RPMI7951 (cell line): ENCODE data around the gene RHBG. TPM values are rescaled to one million over a fixed set of nuclear protein-coding genes. Genes with fewer than 3 reads are reported as not detected.
"Not testable (repeated sequence)": the region's sequence is repeated elsewhere in the genome, so short reads cannot be mapped to it uniquely, and the experiment has no call there.

Experiments used
- DNase-seq: peaks from one replicate; pipeline ENCODE4 v3.0.0-alpha.2; 2012; ENCODE audit warnings: low read depth
- total RNA-seq: library from RNA; depleted of rRNA; stranded (reverse); fragments of >200 nt; shearing (Covaris generic); gene quantifications from 2 replicates; pipeline ENCODE4 v1.2.3, GENCODE V29; 2014

Gene RHBG
- total RNA-seq, 1 experiment from 2014 or later, result not detected

GRCh38 chr1:156359973-156360372 is 9.0 kb upstream of the RHBG start:
- peak; percentile 39 for DNase-seq

- DNase-seq, result no peak
Measured at GRCh38 chr1:156360534-156360933, 8.5 kb upstream of the RHBG start.

- no peak for DNase-seq
Measured at GRCh38 chr1:156365754-156366153, 3.3 kb upstream of the RHBG start.

GRCh38 chr1:156366378-156367166 is 2.4 kb upstream of the RHBG start:
- no peak for DNase-seq

GRCh38 chr1:156367383-156368156 is 1.4 kb upstream of the RHBG start:
- no peak for DNase-seq

- DNase-seq, result no peak
Measured at GRCh38 chr1:156368157-156368658, 803 bp upstream of the RHBG start.

- DNase-seq, result not testable (repeated sequence)
Measured at GRCh38 chr1:156369685-156370286, 775 bp downstream of the RHBG start.

- peak; percentile 46 for DNase-seq
Measured at GRCh38 chr1:156371553-156372264, 2.7 kb downstream of the RHBG start.

- no peak for DNase-seq
Measured at GRCh38 chr1:156372265-156372586, 3.2 kb downstream of the RHBG start.

GRCh38 chr1:156372876-156373275 is 3.9 kb downstream of the RHBG start:
- no peak for DNase-seq

GRCh38 chr1:156373546-156373945 is 4.5 kb downstream of the RHBG start:
- no peak for DNase-seq

- no peak for DNase-seq
Measured at GRCh38 chr1:156376146-156376545, 7.1 kb downstream of the RHBG start.

- no peak for DNase-seq
Measured at GRCh38 chr1:156376958-156377919, 8.2 kb downstream of the RHBG start.

- no peak for DNase-seq
Measured at GRCh38 chr1:156378557-156378956, 9.5 kb downstream of the RHBG start.

GRCh38 chr1:156379420-156380165 is 10.6 kb downstream of the RHBG start:
- peak; percentile 19 for DNase-seq

GRCh38 chr1:156382561-156382960 is 13.6 kb downstream of the RHBG start:
- DNase-seq, result no peak

- DNase-seq, result peak; percentile 52
Measured at GRCh38 chr1:156383023-156383422, 14.0 kb downstream of the RHBG start.

- DNase-seq, result no peak
Measured at GRCh38 chr1:156384007-156384406, 15.0 kb downstream of the RHBG start.

- no peak for DNase-seq
Measured at GRCh38 chr1:156384658-156385057, 15.6 kb downstream of the RHBG start.

GRCh38 chr1:156385534-156386031 is 16.6 kb downstream of the RHBG start:
- DNase-seq, result peak; percentile 47
